ENCODE measurements around the gene MED7. TPM values are rescaled to one million over a fixed set of nuclear protein-coding genes. Genes with fewer than 3 reads are reported as not detected.

MED7 gene
- total RNA-seq, 1 donor from 2014 or later, result 11.6 TPM

GRCh38 chr5:157121709-157122108 lies 21.0 kb downstream of the MED7 start:
- no peaks in the 10 kb centered on the region for H3K4me1 Mint-ChIP-seq
- H3K36me3 Mint-ChIP-seq (ENCODE audit: low read depth), result peaks cover 3% of the 10 kb centered on the region
- H3K27me3 Mint-ChIP-seq (ENCODE audit: low read depth), result no peaks in the 10 kb centered on the region
- no peak overlapping the region for H3K27ac Mint-ChIP-seq (ENCODE audit: unreplicated experiment)
- DNase-seq (ENCODE audit: low read depth, low spot score), result no peak
- H3K9me3 Mint-ChIP-seq, result peaks cover 12% of the 10 kb centered on the region
- TF ChIP-seq, protein P1, sequence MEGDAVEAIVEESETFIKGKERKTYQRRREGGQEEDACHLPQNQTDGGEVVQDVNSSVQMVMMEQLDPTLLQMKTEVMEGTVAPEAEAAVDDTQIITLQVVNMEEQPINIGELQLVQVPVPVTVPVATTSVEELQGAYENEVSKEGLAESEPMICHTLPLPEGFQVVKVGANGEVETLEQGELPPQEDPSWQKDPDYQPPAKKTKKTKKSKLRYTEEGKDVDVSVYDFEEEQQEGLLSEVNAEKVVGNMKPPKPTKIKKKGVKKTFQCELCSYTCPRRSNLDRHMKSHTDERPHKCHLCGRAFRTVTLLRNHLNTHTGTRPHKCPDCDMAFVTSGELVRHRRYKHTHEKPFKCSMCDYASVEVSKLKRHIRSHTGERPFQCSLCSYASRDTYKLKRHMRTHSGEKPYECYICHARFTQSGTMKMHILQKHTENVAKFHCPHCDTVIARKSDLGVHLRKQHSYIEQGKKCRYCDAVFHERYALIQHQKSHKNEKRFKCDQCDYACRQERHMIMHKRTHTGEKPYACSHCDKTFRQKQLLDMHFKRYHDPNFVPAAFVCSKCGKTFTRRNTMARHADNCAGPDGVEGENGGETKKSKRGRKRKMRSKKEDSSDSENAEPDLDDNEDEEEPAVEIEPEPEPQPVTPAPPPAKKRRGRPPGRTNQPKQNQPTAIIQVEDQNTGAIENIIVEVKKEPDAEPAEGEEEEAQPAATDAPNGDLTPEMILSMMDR (conservative IDR thresholded peaks at IDR 0.05), result no peak
- H3K4me3 Mint-ChIP-seq, result no peak overlapping the region

GRCh38 chr5:157120102-157120501 lies 22.6 kb downstream of the MED7 start:
- Mint-ChIP-seq H3K27ac (ENCODE audit: unreplicated experiment) (no peak overlapping the region), H3K27me3 (ENCODE audit: low read depth) (no peaks in the 10 kb centered on the region), H3K36me3 (ENCODE audit: low read depth) (peaks cover 3% of the 10 kb centered on the region), H3K4me1 (no peaks in the 10 kb centered on the region), H3K4me3 (no peak overlapping the region), H3K9me3 (peaks cover 12% of the 10 kb centered on the region)
- DNase-seq (ENCODE audit: low read depth, low spot score), result no peak
- TF ChIP-seq, protein P1 (conservative IDR thresholded peaks at IDR 0.05), result no peak

- H3K4me3 Mint-ChIP-seq, result no peak overlapping the region
- H3K27ac Mint-ChIP-seq (ENCODE audit: unreplicated experiment), result no peak overlapping the region
- peaks cover 3% of the 10 kb centered on the region for H3K36me3 Mint-ChIP-seq (ENCODE audit: low read depth)
- TF ChIP-seq, protein P1 (conservative IDR thresholded peaks at IDR 0.05), result no peak
- DNase-seq (ENCODE audit: low read depth, low spot score), result no peak
- H3K27me3 Mint-ChIP-seq (ENCODE audit: low read depth), result no peaks in the 10 kb centered on the region
- no peaks in the 10 kb centered on the region for H3K4me1 Mint-ChIP-seq
- H3K9me3 Mint-ChIP-seq, result peaks cover 3% of the 10 kb centered on the region
Measured at GRCh38 chr5:157116483-157116954, 26.1 kb downstream of the MED7 start.

GRCh38 chr5:157115502-157115901 lies 27.2 kb downstream of the MED7 start:
- no peak overlapping the region for H3K4me3 Mint-ChIP-seq
- no peaks in the 10 kb centered on the region for H3K4me1 Mint-ChIP-seq
- H3K9me3 Mint-ChIP-seq, result no peaks in the 10 kb centered on the region
- no peak overlapping the region for H3K27ac Mint-ChIP-seq (ENCODE audit: unreplicated experiment)
- TF ChIP-seq, protein P1 (conservative IDR thresholded peaks at IDR 0.05), result no peak
- H3K27me3 Mint-ChIP-seq (ENCODE audit: low read depth), result no peaks in the 10 kb centered on the region
- no peak for DNase-seq (ENCODE audit: low read depth, low spot score)
- no peaks in the 10 kb centered on the region for H3K36me3 Mint-ChIP-seq (ENCODE audit: low read depth)

- Mint-ChIP-seq H3K4me1 (no peaks in the 10 kb centered on the region), H3K27ac (ENCODE audit: unreplicated experiment) (no peak overlapping the region), H3K36me3 (ENCODE audit: low read depth) (no peaks in the 10 kb centered on the region), H3K4me3 (no peak overlapping the region), H3K27me3 (ENCODE audit: low read depth) (no peaks in the 10 kb centered on the region), H3K9me3 (no peaks in the 10 kb centered on the region)
- TF ChIP-seq, protein P1 (conservative IDR thresholded peaks at IDR 0.05), result no peak
- DNase-seq (ENCODE audit: low read depth, low spot score), result no peak
Measured at GRCh38 chr5:157115012-157115411, 27.7 kb downstream of the MED7 start.

DNA sequence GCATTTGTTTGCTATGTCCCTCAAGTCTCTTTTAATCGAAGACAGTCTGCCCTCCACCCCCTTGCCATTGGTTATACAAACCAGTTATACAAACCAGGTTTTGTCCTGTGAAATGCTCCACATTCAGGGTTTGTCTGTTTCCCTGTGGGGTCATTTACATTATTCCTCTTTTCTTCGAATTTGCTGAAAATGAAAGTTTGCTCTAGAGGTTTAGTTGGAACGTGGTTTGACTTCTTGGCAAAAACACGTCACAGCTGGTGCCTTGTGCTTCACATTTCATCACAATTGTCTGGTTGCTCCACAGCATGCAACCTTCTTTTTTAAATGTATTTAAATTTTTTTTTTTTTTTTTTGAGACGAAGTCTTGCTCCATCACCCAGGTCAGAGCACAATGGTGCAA lies 29.7 kb downstream of the MED7 start:
- TF ChIP-seq, protein P1 (conservative IDR thresholded peaks at IDR 0.05), result no peak
- H3K4me1 Mint-ChIP-seq, result peaks cover 7% of the 10 kb centered on the region
- no peaks in the 10 kb centered on the region for H3K27me3 Mint-ChIP-seq (ENCODE audit: low read depth)
- DNase-seq (ENCODE audit: low read depth, low spot score), result no peak
- no peak overlapping the region for H3K4me3 Mint-ChIP-seq
- no peaks in the 10 kb centered on the region for H3K9me3 Mint-ChIP-seq
- no peak overlapping the region for H3K27ac Mint-ChIP-seq (ENCODE audit: unreplicated experiment)
- H3K36me3 Mint-ChIP-seq (ENCODE audit: low read depth), result no peaks in the 10 kb centered on the region
